Stimulated activated CD4-positive, alpha-beta T cell treated with anti-CD3 and anti-CD28 coated beads, Interleukin-4, amount 100 ng/mL, for 24 hours (primary cell): Measurements from ENCODE around the gene LARP1.
A peak's percentile ranks its signal among the peaks of the same experiment; 100 is the strongest.
"Not testable (repeated sequence)": the region's sequence is repeated elsewhere in the genome, so short reads cannot be mapped to it uniquely, and the experiment has no call there.

Experiments
- DNase-seq: peaks from one replicate; pipeline ENCODE4 v3.0.0-alpha.2; 2020

LARP1 gene

GRCh38 chr5:154794525-154795234 is 39.5 kb downstream of the LARP1 start:
- no peak for DNase-seq

- no peak for DNase-seq
Measured at GRCh38 chr5:154795235-154795596, 40.0 kb downstream of the LARP1 start.

- DNase-seq = no peak
Measured at GRCh38 chr5:154797762-154798161, 42.6 kb downstream of the LARP1 start.

- no peak for DNase-seq
Measured at GRCh38 chr5:154800582-154800981, 45.4 kb downstream of the LARP1 start.

- DNase-seq = no peak
Measured at GRCh38 chr5:154801083-154801482, 45.9 kb downstream of the LARP1 start.

GRCh38 chr5:154802050-154802449 is 46.9 kb downstream of the LARP1 start:
- DNase-seq = no peak

- no peak for DNase-seq
Measured at GRCh38 chr5:154806176-154806575, 51.0 kb downstream of the LARP1 start.

- no peak for DNase-seq
Measured at GRCh38 chr5:154811239-154811638, 56.1 kb downstream of the LARP1 start.

- peak; percentile 69 for DNase-seq
Measured at GRCh38 chr5:154811653-154812465, 56.7 kb downstream of the LARP1 start.

- no peak for DNase-seq
Measured at GRCh38 chr5:154813158-154813557, 58.0 kb downstream of the LARP1 start.

GRCh38 chr5:154813736-154814135 is 58.6 kb downstream of the LARP1 start:
- no peak for DNase-seq

GRCh38 chr5:154815025-154815424 is 59.8 kb downstream of the LARP1 start:
- no peak for DNase-seq

GRCh38 chr5:154815684-154816247 is 60.6 kb downstream of the LARP1 start:
- no peak for DNase-seq

GRCh38 chr5:154816891-154817492 is 61.8 kb downstream of the LARP1 start:
- DNase-seq = no peak

GRCh38 chr5:154817815-154818214 is 62.6 kb downstream of the LARP1 start:
- DNase-seq = no peak

- DNase-seq = no peak
Measured at GRCh38 chr5:154818471-154819116, 63.4 kb downstream of the LARP1 start.

GRCh38 chr5:154819546-154819945 is 64.4 kb downstream of the LARP1 start:
- DNase-seq = no peak

- DNase-seq = no peak
Measured at GRCh38 chr5:154820383-154820782, 65.2 kb downstream of the LARP1 start.

- DNase-seq = not testable (repeated sequence)
Measured at GRCh38 chr5:154822896-154823295, 67.7 kb downstream of the LARP1 start.

GRCh38 chr5:154823605-154824004 is 68.4 kb downstream of the LARP1 start:
- no peak for DNase-seq

GRCh38 chr5:154824070-154824469 is 68.9 kb downstream of the LARP1 start:
- DNase-seq = no peak

- DNase-seq = no peak
Measured at GRCh38 chr5:154829181-154829588, 74.0 kb downstream of the LARP1 start.

GRCh38 chr5:154829589-154830218 is 74.5 kb downstream of the LARP1 start:
- DNase-seq = peak; percentile 15
